ENCODE data around the gene RPUSD3. TPM values are rescaled to one million over a fixed set of nuclear protein-coding genes. Genes with fewer than 3 reads are reported as not detected.
"Not testable (repeated sequence)": the region's sequence is repeated elsewhere in the genome, so short reads cannot be mapped to it uniquely, and the experiment has no call there.

The RPUSD3 gene
- total RNA-seq, 1 experiment from 2014 or later, result 53.2 TPM

- TF ChIP-seq CTCF (conservative IDR thresholded peaks at IDR 0.05) (0 out of 2 replicates have a peak, but pooled peaks have one; percentile 17), EZH2 (IDR thresholded peaks at IDR 0.05; ENCODE audit: low read depth) (no peak)
- BruUV-seq (replicated peaks), result no TSS peak
- POLR2A ChIA-PET (ENCODE audit: unreplicated experiment), result no interaction called here
- Histone ChIP-seq H4K20me1 (ENCODE audit: insufficient read depth) (no peaks in the 10 kb centered on the region), H2AFZ (no peak overlapping the region), H3K36me3 (ENCODE audit: low read depth) (no peaks in the 10 kb centered on the region), H3K27ac (no peak overlapping the region), H3K9me2 (ENCODE audit: insufficient read depth) (no peaks in the 10 kb centered on the region), H3K79me2 (ENCODE audit: low read depth) (no peaks in the 10 kb centered on the region), H3K4me3 (no peak overlapping the region), H3K4me2 (no peak overlapping the region), H3K27me3 (ENCODE audit: insufficient read depth, low read depth) (no peaks in the 10 kb centered on the region), H3K4me1 (replicated peaks; ENCODE audit: insufficient read depth) (0 out of 2 replicates have a peak, but pooled peaks cover 8% of the 10 kb centered on the region), H3F3A (ENCODE audit: insufficient read depth, low read depth) (no peaks in the 10 kb centered on the region), H3K9me3 (ENCODE audit: insufficient read depth, low read depth) (no peaks in the 10 kb centered on the region)
- intact Hi-C loops (cut with micrococcal nuclease; ENCODE audit: unreplicated experiment), result no loop called here
- CTCF ChIA-PET, result interaction anchor here (1.2 kb wide), 1 partner anchor 45 kb away, joined by 3 read pairs; no protein-coding TSS in a partner anchor
- no peak for DNase-seq
These were observed 8.7 kb upstream of the RPUSD3 start for GRCh38 chr3:9852528-9852927.

GRCh38 chr3:9851926-9852325 lies 8.1 kb upstream of the RPUSD3 start:
- POLR2A ChIA-PET (ENCODE audit: unreplicated experiment); H3K27ac ChIP-seq; H3K4me3 ChIP-seq; H3K79me2 ChIP-seq (ENCODE audit: low read depth); CTCF ChIA-PET; H3K4me2 ChIP-seq; H3F3A ChIP-seq (ENCODE audit: insufficient read depth, low read depth); BruUV-seq (replicated peaks); H3K9me2 ChIP-seq (ENCODE audit: insufficient read depth); H3K9me3 ChIP-seq (ENCODE audit: insufficient read depth, low read depth); H3K36me3 ChIP-seq (ENCODE audit: low read depth); H3K4me1 ChIP-seq (replicated peaks; ENCODE audit: insufficient read depth); H4K20me1 ChIP-seq (ENCODE audit: insufficient read depth); H3K27me3 ChIP-seq (ENCODE audit: insufficient read depth, low read depth); DNase-seq; H2AFZ ChIP-seq; intact Hi-C loops (cut with micrococcal nuclease; ENCODE audit: unreplicated experiment): not testable (repeated sequence)

- H3K9me2 ChIP-seq (ENCODE audit: insufficient read depth); H3K36me3 ChIP-seq (ENCODE audit: low read depth); H3K4me1 ChIP-seq (replicated peaks; ENCODE audit: insufficient read depth); DNase-seq; H3F3A ChIP-seq (ENCODE audit: insufficient read depth, low read depth); CTCF ChIA-PET; H3K79me2 ChIP-seq (ENCODE audit: low read depth); H2AFZ ChIP-seq; H3K9me3 ChIP-seq (ENCODE audit: insufficient read depth, low read depth); H3K4me2 ChIP-seq; POLR2A ChIA-PET (ENCODE audit: unreplicated experiment); H3K4me3 ChIP-seq; H3K27me3 ChIP-seq (ENCODE audit: insufficient read depth, low read depth); H3K27ac ChIP-seq; BruUV-seq (replicated peaks); H4K20me1 ChIP-seq (ENCODE audit: insufficient read depth); intact Hi-C loops (cut with micrococcal nuclease; ENCODE audit: unreplicated experiment): not testable (repeated sequence)
These were observed 7.6 kb upstream of the RPUSD3 start for GRCh38 chr3:9851383-9851782.

GRCh38 chr3:9848860-9849259 lies 5.1 kb upstream of the RPUSD3 start:
- DNase-seq; POLR2A ChIA-PET (ENCODE audit: unreplicated experiment); H3K4me3 ChIP-seq; H3K79me2 ChIP-seq (ENCODE audit: low read depth); H3K36me3 ChIP-seq (ENCODE audit: low read depth); H3K9me3 ChIP-seq (ENCODE audit: insufficient read depth, low read depth); H3K27me3 ChIP-seq (ENCODE audit: insufficient read depth, low read depth); H4K20me1 ChIP-seq (ENCODE audit: insufficient read depth); H3K27ac ChIP-seq; H3F3A ChIP-seq (ENCODE audit: insufficient read depth, low read depth); BruUV-seq (replicated peaks); H2AFZ ChIP-seq; H3K9me2 ChIP-seq (ENCODE audit: insufficient read depth); H3K4me2 ChIP-seq: not testable (repeated sequence)
- H3K4me1 ChIP-seq (replicated peaks; ENCODE audit: insufficient read depth), result peaks cover 18% of the 10 kb centered on the region
- CTCF ChIA-PET, result interaction anchor here (1.1 kb wide), 1 partner anchor 98 kb away, joined by 3 read pairs; no protein-coding TSS in a partner anchor
- intact Hi-C loops (cut with micrococcal nuclease; ENCODE audit: unreplicated experiment), result loop anchor here (2.0 kb wide), 2 partner anchors 84 to 98 kb away; partner anchors contain the start of gene CRELD1
- TF ChIP-seq CTCF (conservative IDR thresholded peaks at IDR 0.05), result peak; percentile 82

GRCh38 chr3:9847870-9848269 lies 4.1 kb upstream of the RPUSD3 start:
- H4K20me1 ChIP-seq (ENCODE audit: insufficient read depth); H3K27me3 ChIP-seq (ENCODE audit: insufficient read depth, low read depth); H3K27ac ChIP-seq; H3K36me3 ChIP-seq (ENCODE audit: low read depth); CTCF ChIA-PET; H3K4me3 ChIP-seq; H3K9me2 ChIP-seq (ENCODE audit: insufficient read depth); BruUV-seq (replicated peaks); H2AFZ ChIP-seq; H3K4me2 ChIP-seq; POLR2A ChIA-PET (ENCODE audit: unreplicated experiment); H3K79me2 ChIP-seq (ENCODE audit: low read depth); H3K9me3 ChIP-seq (ENCODE audit: insufficient read depth, low read depth): not testable (repeated sequence)
- intact Hi-C loops (cut with micrococcal nuclease; ENCODE audit: unreplicated experiment), result loop anchor here (2.0 kb wide), 2 partner anchors 85 to 99 kb away; partner anchors contain the start of gene CRELD1
- H3K4me1 ChIP-seq (replicated peaks; ENCODE audit: insufficient read depth), result peaks cover 21% of the 10 kb centered on the region
- DNase-seq, result peak in 1 of 2 experiments; percentile 43
- H3F3A ChIP-seq (ENCODE audit: insufficient read depth, low read depth), result peaks cover 11% of the 10 kb centered on the region
